ENCODE data around the gene CABS1. TPM values are rescaled to one million over a fixed set of nuclear protein-coding genes. Genes with fewer than 3 reads are reported as not detected.

CABS1 gene
- not detected in 2 replicates for total RNA-seq

DNA sequence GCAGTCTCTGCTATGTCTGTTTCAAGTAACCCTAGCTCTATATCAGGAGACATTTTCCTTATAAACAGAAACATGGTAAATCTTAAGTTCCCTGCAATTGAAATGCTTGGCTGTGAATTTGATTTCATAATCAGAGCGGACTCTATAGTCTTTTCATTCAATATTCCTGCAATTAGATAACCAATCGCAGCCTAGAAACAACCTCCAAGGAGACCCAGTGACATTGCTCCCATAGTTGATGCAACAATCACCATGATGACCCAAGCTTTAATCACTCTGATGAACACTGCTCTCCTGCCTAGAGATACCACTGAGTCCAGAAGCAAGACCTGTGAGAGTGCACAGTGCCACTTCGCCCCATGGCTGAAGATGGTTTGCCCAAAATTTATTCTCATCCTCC lies at the start of gene CABS1:
CABS1 (plus strand) TSS at position 301 of the 400 bp plus-strand sequence; CDS start at position 360, 59 bp downstream.

DNA sequence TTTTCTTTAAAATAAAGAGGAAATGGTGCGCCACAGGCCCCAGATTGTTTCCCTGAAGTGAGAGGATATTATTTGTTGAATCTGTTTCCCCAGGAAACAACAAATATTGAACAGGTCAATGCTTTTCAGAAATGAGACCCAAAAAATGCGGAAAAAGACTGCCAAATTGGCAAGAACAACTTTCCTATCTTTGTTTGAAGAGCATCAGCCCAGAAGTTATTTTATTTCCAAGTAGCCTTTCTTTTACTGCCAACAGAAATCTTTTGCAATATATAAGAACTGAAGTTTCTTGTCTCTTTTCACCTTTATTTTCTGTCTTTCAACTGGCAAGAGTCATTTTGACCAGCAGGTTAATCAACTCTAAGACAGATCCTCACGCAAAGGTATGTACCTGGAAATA lies 25.7 kb downstream of the CABS1 start, which contains the start of gene SMR3A:
SMR3A (plus strand) TSS at position 301 of the 400 bp plus-strand sequence. CDS start 1,356 bp downstream, outside the sequence.

DNA sequence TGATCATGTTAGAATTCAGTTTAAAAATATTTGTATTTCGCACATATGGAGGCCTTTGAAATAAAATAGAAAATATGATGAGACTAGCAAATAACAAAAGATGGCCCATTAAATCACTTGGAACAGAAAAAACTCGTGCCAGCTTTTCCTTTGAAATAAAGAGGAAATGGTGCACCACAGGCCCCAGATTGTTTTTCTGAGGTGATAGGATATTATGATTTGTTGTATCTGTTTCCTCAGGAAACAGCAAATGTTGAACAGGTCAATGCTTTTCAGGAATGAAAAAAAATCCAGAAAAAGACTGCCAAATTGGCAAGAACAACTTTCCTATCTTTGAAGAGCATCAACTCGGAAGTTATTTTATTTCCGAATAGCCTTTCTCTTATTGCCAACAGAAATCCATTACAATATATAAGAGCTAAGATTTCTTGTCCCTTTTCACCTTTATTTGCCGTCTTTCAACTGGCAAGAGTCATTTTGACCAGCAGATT lies 48.0 kb downstream of the CABS1 start, which contains the start of gene SMR3B:
SMR3B (plus strand) TSS at position 441 of the 491 bp plus-strand sequence. CDS start 1,380 bp downstream, outside the sequence.

Other genes starting within 250 kb of the CABS1 start
- not detected in 2 replicates for gene PRR27, start 180.7 kb upstream of the CABS1 start, total RNA-seq
- gene ODAM, start 139.3 kb upstream of the CABS1 start, total RNA-seq = not detected in 2 replicates
- not detected in 2 replicates for gene FDCSP, start 108.9 kb upstream of the CABS1 start, total RNA-seq
- gene CSN3, start 92.4 kb upstream of the CABS1 start, total RNA-seq = not detected in 2 replicates
- gene SMR3A, start 25.8 kb downstream of the CABS1 start, total RNA-seq = not detected in 2 replicates
- gene SMR3B, start 48.1 kb downstream of the CABS1 start, total RNA-seq = not detected in 2 replicates
- not detected in 2 replicates for gene OPRPN, start 63.0 kb downstream of the CABS1 start, total RNA-seq
- gene MUC7, start 137.2 kb downstream of the CABS1 start, total RNA-seq = not detected in 2 replicates
- not detected in 2 replicates for gene AMTN, start 183.6 kb downstream of the CABS1 start, total RNA-seq

Measured in smooth muscle cell of trachea (primary cell).